GM06990 (cell line): ENCODE measurements around the gene CD79B.

Experiments used
- DNase-seq: peaks from one replicate; pipeline ENCODE4 v3.0.0-alpha.2; 2011; ENCODE audit not compliant: insufficient read length; ENCODE audit errors: extremely low read depth
- H3K27me3 ChIP-seq: replicated peaks from 2 replicates; pipeline ENCODE4 v1.6.0; 2011; ENCODE audit warnings: low read length; ENCODE audit not compliant: control insufficient read depth, insufficient read depth
- H3K36me3 ChIP-seq: 2 replicates; pipeline ENCODE4 v1.5.1; 2011; ENCODE audit warnings: low read length; ENCODE audit not compliant: control insufficient read depth, insufficient read depth
- H3K4me3 ChIP-seq: replicated peaks from 2 replicates; pipeline ENCODE4 v1.5.1; 2011; ENCODE audit warnings: low read depth, mild to moderate bottlenecking, control low read depth, low read length
- TF ChIP-seq, protein P1 (sequence below): IDR thresholded peaks from 2 replicates; pipeline ENCODE4 v1.5.1; 2011; ENCODE audit warnings: low read length, control low read depth, mild to moderate bottlenecking, inconsistent platforms; ENCODE audit not compliant: insufficient read depth, poor library complexity, severe bottlenecking

CD79B gene

DNA sequence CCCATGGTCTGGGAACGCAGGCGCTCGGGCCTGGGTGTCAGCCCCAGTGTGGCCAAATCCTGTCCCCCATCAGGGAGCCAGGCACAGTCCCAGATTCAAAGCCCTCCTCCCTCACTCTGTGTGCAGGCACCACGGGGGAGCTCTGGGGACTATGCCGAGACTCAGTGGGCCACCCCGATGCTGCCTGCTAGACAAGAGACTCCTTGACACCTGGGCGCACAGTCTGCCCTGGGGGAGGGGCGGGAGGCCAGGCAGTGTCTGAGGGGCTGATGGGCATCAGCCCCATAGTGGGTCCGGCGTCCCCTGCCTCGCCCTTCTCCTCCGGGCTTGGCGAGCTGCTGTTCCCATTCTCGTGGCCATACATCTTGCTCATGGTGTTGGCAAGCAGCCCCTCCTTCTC lies 8.5 kb upstream of the CD79B start:
- Histone ChIP-seq H3K4me3 (no peak overlapping the region), H3K27me3 (no peaks in the 10 kb centered on the region), H3K36me3 (no peaks in the 10 kb centered on the region)
- DNase-seq, result no peak
- TF ChIP-seq, protein P1, sequence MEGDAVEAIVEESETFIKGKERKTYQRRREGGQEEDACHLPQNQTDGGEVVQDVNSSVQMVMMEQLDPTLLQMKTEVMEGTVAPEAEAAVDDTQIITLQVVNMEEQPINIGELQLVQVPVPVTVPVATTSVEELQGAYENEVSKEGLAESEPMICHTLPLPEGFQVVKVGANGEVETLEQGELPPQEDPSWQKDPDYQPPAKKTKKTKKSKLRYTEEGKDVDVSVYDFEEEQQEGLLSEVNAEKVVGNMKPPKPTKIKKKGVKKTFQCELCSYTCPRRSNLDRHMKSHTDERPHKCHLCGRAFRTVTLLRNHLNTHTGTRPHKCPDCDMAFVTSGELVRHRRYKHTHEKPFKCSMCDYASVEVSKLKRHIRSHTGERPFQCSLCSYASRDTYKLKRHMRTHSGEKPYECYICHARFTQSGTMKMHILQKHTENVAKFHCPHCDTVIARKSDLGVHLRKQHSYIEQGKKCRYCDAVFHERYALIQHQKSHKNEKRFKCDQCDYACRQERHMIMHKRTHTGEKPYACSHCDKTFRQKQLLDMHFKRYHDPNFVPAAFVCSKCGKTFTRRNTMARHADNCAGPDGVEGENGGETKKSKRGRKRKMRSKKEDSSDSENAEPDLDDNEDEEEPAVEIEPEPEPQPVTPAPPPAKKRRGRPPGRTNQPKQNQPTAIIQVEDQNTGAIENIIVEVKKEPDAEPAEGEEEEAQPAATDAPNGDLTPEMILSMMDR, result no peak

DNA sequence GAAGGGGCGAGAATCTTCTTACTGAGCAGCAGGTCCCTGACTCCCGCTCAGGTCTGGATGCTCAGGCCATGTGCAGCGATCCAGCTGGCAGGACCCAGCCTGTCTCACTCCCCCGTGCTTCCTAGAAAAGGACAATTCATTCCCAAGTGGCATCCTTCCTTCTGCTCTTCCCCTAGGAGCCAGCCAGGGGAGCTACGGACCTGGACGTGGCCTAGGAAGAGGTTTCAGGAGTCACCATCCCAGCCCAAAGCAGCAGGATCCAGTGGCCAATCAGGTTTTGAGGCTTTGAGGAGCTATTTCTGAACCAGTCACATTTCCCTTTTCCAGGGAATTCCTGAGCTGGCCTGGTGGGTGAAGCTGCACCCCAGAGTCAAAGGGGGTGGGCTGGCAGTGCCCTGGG lies 7.8 kb upstream of the CD79B start:
- TF ChIP-seq, protein P1, result no peak
- no peak for DNase-seq
- Histone ChIP-seq H3K27me3 (no peaks in the 10 kb centered on the region), H3K36me3 (no peaks in the 10 kb centered on the region), H3K4me3 (no peak overlapping the region)

DNA sequence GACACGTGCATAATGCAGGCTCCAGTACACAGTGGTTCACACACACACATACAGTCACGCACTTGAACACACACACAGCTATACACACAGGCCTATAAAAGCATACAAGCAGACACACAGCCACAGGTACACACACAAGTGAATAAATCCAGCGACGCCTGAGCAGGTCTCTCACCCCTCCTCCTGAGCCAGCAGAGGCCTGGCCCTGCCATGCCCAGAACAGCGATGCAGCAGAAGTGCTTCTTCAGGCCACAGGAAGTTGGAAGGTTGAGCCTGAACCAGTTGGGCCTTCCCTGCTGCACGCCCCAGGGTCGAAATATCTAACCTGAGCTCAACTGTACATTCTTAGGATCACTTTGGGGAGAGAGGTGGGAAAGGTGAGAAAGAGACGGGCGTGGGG lies 7.3 kb upstream of the CD79B start:
- TF ChIP-seq, protein P1, result no peak
- DNase-seq, result no peak

DNA sequence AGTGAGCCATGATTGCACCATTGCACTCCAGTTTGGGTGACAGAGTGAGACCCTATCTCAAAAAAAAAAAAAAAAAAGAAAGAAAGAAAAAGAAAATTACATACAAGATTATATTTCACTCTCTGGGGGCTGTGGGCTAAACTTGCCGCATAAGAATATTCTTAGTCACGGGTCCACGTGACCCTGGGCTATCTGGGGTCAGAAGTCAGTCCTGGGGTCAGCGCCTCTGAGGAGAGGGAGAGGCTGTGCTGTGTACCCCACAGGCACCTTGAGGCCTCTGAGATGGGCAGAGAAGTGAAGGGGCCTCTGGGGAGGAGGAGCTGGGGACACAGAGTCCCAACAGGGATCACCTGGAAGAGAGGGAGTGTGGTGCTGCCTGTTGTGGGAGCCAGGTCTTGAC lies 5.8 kb upstream of the CD79B start:
- no peak overlapping the region for H3K4me3 ChIP-seq
- H3K36me3 ChIP-seq, result no peaks in the 10 kb centered on the region
- TF ChIP-seq, protein P1, result no peak
- no peak for DNase-seq
- H3K27me3 ChIP-seq, result no peaks in the 10 kb centered on the region

More for the DNA sequence above, 7.3 kb upstream of the CD79B start:
- no peaks in the 10 kb centered on the region for H3K36me3 ChIP-seq
- H3K27me3 ChIP-seq, result no peaks in the 10 kb centered on the region
- H3K4me3 ChIP-seq, result no peak overlapping the region

DNA sequence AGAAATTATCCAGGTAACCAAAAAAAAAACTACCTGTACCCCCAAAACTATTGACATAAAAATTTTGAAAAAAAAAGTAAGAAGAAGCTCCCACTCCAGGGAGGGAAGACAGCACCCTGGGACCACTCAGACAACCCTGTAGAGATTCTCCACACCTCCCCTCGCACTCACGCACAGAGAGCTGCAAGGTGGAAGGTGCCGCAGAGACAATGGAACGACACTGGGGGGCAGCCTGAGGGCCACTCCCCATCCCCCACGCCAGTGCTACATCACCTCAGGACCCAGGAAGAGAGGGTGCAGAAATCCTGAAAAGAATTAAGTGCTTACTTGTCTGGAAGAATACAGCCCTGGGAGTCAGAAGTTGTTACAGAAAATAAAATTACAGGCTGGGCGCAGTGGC lies 5.2 kb upstream of the CD79B start:
- Histone ChIP-seq H3K27me3 (no peaks in the 10 kb centered on the region), H3K36me3 (no peaks in the 10 kb centered on the region), H3K4me3 (no peak overlapping the region)
- no peak for DNase-seq
- TF ChIP-seq, protein P1, result no peak

DNA sequence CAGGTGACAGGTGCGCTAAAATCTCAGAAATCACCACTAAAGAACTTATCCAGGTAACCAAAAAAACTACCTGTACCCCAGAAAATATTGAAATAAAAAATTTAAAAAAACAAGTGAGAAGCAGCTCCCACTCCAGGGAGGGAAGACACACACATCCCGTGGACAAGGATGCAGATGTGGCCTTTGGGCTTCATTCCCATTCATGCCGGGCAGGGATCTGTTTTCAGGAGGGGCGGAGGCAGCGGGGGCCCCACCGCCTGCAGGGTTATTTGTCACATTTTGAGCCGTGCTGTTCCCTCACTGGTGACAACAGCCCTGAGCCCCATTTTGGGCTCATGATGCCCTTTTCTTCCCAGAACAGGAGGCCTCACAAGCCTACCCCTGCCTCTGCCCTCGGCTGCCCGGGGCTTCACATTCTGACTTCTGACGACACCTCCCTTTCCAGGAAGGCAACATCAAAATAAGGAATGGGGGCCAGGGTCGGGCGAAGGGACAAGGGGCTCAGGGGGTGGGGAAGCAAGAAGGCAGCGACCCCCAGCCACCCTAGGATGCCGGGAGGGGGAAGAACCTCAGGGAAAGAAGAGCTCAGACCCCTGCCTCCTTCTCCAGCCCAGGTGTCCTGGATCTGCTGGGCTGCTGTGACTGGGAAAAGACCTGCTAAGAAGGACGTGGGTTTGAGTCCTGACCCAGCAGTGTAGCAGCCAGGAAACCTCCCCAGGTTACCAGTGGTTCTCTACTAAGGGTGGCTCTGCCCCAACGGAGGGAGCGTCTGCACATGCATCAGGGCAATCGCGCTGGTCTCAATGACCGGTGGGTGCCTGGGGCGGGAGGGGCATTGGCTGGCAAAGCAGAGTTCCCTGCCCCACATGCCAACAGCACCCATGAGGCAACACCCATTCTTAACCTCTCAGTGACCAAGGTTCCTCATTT lies 2.3 kb upstream of the CD79B start:
- Histone ChIP-seq H3K4me3 (no peak overlapping the region), H3K36me3 (peaks cover 13% of the 10 kb centered on the region), H3K27me3 (no peaks in the 10 kb centered on the region)
- TF ChIP-seq, protein P1, result no peak
- no peak for DNase-seq
